Gastroesophageal sphincter (tissue), 4 donors: ENCODE data around the gene ZNF791. TPM values are rescaled to one million over a fixed set of nuclear protein-coding genes. Genes with fewer than 3 reads are reported as not detected.
"Not testable (repeated sequence)": the region's sequence is repeated elsewhere in the genome, so short reads cannot be mapped to it uniquely, and the experiment has no call there.

ENCODE experiments used
- ATAC-seq: fragments of 150-250 bp; one replicate; pipeline ENCODE4 v1.9.1; 2016; ENCODE audit warnings: mild to moderate bottlenecking, moderate library complexity
- H3K27ac ChIP-seq, 4 donors: fragments of 200-600 bp; sonication (generic) in 3 of 4; 1 replicate in 3 of 4; 2 replicates in 1 of 4; pipeline ENCODE4 v1.5.1; 2016 to 2019
- H3K27me3 ChIP-seq: fragments of 200-600 bp; sonication (generic); one replicate; pipeline ENCODE4 v1.5.1; 2019
- H3K36me3 ChIP-seq, 2 donors: fragments of 200-600 bp; sonication (generic); one replicate each; pipeline ENCODE4 v1.5.1; 2019; ENCODE audit warnings: control low read depth in 1 of 2
- H3K4me1 ChIP-seq, 3 donors: fragments of 200-600 bp; sonication (generic); 1 replicate in 2 of 3; 2 replicates in 1 of 3; pipeline ENCODE4 v1.5.1; 2016 to 2019; ENCODE audit warnings: control low read depth in 2 of 3
- H3K4me3 ChIP-seq, 2 donors: fragments of 200-600 bp; sonication (generic); one replicate each; pipeline ENCODE4 v1.5.1; 2019; ENCODE audit warnings: mild to moderate bottlenecking in 1 of 2, moderate library complexity in 1 of 2
- H3K9me3 ChIP-seq, 3 donors: fragments of 200-600 bp; sonication (generic); one replicate each; pipeline ENCODE4 v1.5.1; 2017 to 2019; ENCODE audit warnings: control low read depth in 2 of 3
- EP300 ChIP-seq: sonication (generic); formaldehyde crosslinking; IDR thresholded peaks from one replicate; pipeline ENCODE4 v1.6.1; 2017; ENCODE audit warnings: antibody characterized with exemption, mild to moderate bottlenecking
- POLR2A ChIP-seq, 2 donors: fragments of 450-650 bp; IDR thresholded peaks; one replicate each; pipeline ENCODE4 v1.6.1; 2017; ENCODE audit warnings: antibody characterized with exemption in 2 of 2, mild to moderate bottlenecking in 2 of 2, moderate library complexity in 1 of 2
- POLR2AphosphoS5 ChIP-seq: sonication (generic); formaldehyde crosslinking; IDR thresholded peaks from one replicate; pipeline ENCODE4 v1.6.1; 2017; ENCODE audit warnings: antibody characterized with exemption
- WGBS, 2 donors: methylation state at CpG; one replicate each; pipeline ENCODE4 v1.1.5; 2018; ENCODE audit warnings: low coverage in 1 of 2; 5-methylcytosine and 5-hydroxymethylcytosine counted together
- total RNA-seq, 4 donors: library from RNA; depleted of rRNA; stranded (reverse); fragments of >200 nt; gene quantifications; one replicate each; pipeline ENCODE4 v1.1.0, GENCODE V29; 2016
- TF ChIP-seq, protein P1 (sequence below), 4 experiments: fragments of 200-600 bp in 2 of 4; fragments of 450-650 bp in 2 of 4; sonication (generic) in 1 of 4; IDR thresholded peaks; one replicate each; pipeline ENCODE4 v1.5.1; 2017 to 2019; ENCODE audit warnings: antibody characterized with exemption in 4 of 4, mild to moderate bottlenecking in 2 of 4, moderate library complexity in 2 of 4

ZNF791 gene
- total RNA-seq, 4 donors from 2014 or later, result 16.7 to 29.7 (median 20.4) TPM

DNA sequence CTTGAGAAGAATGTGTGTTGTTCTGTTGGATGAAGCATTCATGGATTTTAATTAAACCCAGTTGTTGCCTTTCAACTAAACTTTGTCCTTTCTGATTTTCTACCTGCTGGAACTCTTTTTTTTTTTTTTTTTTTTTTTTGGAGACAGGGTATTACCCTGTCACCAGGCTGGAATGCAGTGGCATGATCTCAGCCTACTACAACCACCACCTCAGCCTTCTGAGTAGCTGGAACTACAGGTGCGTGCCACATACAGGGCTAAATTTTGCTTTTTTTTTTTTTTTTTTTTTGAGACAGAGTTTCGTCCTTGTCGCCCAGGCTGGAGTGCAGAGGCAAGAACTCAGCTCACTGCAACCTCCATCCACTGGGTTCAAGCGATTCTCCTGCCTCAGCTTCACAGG lies 6.9 kb downstream of the ZNF791 start:
- H3K4me1 ChIP-seq, result peaks cover 0 to 81% (median 5%) of the 10 kb centered on the region in 3 donors
- 80% methylated on average over 1 of the region's 4 CpGs; no CpG with 5 or more reads in 1 of the 2 donors for WGBS, 2 donors

DNA sequence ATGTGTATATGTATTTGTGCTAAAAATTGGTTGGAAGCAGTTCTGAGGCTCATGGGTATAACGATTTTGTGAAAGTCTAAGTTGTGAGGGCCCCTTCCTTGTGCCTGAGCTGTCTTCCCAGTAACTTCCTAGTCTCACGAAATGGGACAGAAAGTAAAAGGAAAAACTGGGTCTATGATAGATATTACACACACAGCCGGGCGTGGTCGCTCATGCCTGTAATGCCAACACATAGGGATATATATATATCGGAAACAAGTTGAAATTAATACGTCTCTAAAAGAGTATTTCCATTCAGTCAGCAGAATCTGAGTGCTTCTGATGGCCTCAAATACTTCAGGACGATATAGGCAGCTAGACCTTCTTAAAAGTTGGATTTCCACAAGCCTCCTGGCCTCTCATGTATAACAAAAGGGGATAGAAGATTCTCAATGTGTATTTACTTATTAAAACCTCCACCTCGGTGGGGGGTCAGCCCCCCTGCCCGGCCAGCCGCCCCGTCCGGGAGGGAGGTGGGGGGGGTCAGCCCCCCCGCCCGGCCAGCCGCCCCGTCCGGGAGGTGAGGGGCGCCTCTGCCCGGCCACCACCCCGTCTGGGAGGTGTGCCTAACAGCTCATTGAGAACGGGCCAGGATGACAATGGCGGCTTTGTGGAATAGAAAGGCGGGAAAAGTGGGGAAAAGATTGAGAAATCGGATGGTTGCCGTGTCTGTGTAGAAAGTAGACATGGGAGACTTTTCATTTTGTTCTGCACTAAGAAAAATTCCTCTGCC lies 10.7 kb downstream of the ZNF791 start:
- ATAC-seq, result not testable (repeated sequence)
- 83 to 87% methylated on average over 4 to 8 of the region's 26 CpGs for WGBS, 2 donors
- peak overlapping the region in 2 of 4 donors; percentile 15 to 57 for H3K27ac ChIP-seq

More for the DNA sequence above, 6.9 kb downstream of the ZNF791 start:
- H3K9me3 ChIP-seq, result no peaks in the 10 kb centered on the region
- no peak overlapping the region for H3K4me3 ChIP-seq
- no peak for ATAC-seq
- no peaks in the 10 kb centered on the region for H3K27me3 ChIP-seq
- no peak overlapping the region for H3K27ac ChIP-seq
- H3K36me3 ChIP-seq, result peaks cover 0 to 37% of the 10 kb centered on the region in 2 donors
- TF ChIP-seq, protein P1, sequence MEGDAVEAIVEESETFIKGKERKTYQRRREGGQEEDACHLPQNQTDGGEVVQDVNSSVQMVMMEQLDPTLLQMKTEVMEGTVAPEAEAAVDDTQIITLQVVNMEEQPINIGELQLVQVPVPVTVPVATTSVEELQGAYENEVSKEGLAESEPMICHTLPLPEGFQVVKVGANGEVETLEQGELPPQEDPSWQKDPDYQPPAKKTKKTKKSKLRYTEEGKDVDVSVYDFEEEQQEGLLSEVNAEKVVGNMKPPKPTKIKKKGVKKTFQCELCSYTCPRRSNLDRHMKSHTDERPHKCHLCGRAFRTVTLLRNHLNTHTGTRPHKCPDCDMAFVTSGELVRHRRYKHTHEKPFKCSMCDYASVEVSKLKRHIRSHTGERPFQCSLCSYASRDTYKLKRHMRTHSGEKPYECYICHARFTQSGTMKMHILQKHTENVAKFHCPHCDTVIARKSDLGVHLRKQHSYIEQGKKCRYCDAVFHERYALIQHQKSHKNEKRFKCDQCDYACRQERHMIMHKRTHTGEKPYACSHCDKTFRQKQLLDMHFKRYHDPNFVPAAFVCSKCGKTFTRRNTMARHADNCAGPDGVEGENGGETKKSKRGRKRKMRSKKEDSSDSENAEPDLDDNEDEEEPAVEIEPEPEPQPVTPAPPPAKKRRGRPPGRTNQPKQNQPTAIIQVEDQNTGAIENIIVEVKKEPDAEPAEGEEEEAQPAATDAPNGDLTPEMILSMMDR (IDR thresholded peaks at IDR 0.05), result no peak
- TF ChIP-seq EP300 (no peak), POLR2A (IDR thresholded peaks at IDR 0.05) (no peak), POLR2AphosphoS5 (no peak)

DNA sequence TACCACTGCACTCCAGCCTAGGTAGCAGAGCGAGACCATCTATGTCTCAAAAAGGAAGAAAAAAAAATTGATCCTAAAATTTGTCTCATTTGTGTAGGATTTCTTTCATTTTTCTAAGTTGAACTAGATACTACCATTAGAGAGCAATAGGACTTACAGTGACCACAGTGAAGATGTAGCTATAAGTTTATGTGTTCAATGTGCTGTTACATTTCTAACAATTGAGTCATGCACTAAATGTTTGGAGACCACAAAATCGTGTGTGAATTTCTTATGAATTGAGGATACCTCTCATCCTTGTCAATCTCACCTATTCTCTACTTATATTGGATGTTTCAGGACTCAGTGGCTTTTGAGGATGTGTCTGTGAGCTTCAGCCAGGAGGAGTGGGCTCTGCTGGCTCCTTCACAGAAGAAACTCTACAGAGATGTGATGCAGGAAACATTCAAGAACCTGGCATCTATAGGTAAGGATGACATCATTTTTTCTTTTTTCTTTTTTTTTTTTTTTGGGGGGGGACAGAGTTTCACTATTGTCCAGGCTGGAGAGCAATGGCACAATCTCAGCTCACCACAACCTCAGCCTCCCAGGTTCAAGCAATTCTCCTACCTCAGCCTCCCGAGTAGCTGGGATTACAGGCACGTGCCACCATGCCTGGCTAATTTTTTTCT lies 12.8 kb downstream of the ZNF791 start:
- TF ChIP-seq EP300, result no peak
- no peak for TF ChIP-seq POLR2AphosphoS5
- TF ChIP-seq, protein P1 (IDR thresholded peaks at IDR 0.05), result no peak
- TF ChIP-seq POLR2A (IDR thresholded peaks at IDR 0.05), result no peak
- H3K27ac ChIP-seq, result no peak overlapping the region
- WGBS, 2 donors, result 82% methylated on average over 3 to 4 of the region's 4 CpGs
- H3K36me3 ChIP-seq, result peaks cover 5 to 51% of the 10 kb centered on the region in 2 donors
- H3K4me1 ChIP-seq, result peaks cover 0 to 31% (median 0%) of the 10 kb centered on the region in 3 donors
- ATAC-seq, result no peak
- peaks cover 0 to 14% (median 0%) of the 10 kb centered on the region in 3 donors for H3K9me3 ChIP-seq
- H3K27me3 ChIP-seq, result no peaks in the 10 kb centered on the region
- no peak overlapping the region for H3K4me3 ChIP-seq

More for the DNA sequence above, 10.7 kb downstream of the ZNF791 start:
- peaks cover 5 to 39% of the 10 kb centered on the region in 2 donors for H3K36me3 ChIP-seq
- H3K27me3 ChIP-seq, H3K4me3 ChIP-seq, H3K9me3 ChIP-seq: not testable (repeated sequence)
- H3K4me1 ChIP-seq, result peaks cover 0 to 52% (median 0%) of the 10 kb centered on the region in 3 donors

DNA sequence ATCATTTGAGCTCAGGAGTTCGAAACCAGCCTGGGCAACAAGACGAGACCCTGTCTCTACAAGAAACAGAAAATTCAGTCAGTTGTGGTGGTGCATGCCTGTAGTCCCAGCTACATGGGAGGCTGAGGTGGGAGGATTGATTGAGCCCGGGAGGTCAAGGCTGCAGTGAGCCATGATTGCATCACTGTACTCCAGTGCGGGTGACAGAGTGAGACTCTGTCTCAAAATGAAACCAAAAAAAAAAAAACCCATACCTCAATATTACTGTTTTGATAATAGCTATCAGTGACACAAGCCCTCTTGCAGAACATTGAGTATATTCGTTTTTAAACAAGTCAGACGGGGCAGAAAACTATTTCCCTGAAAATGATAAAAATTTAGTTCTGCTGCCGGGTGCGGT lies 16.2 kb downstream of the ZNF791 start:
- no peak for TF ChIP-seq EP300
- no peak for TF ChIP-seq POLR2AphosphoS5
- no peak for TF ChIP-seq POLR2A (IDR thresholded peaks at IDR 0.05)
- TF ChIP-seq, protein P1 (IDR thresholded peaks at IDR 0.05), result no peak
- Histone ChIP-seq H3K4me3 (no peak overlapping the region), H3K27me3 (no peaks in the 10 kb centered on the region), H3K27ac (no peak overlapping the region), H3K36me3 (peaks cover 5 to 76% of the 10 kb centered on the region in 2 donors), H3K9me3 (peaks cover 0 to 15% (median 0%) of the 10 kb centered on the region in 3 donors), H3K4me1 (peaks cover 0 to 10% (median 0%) of the 10 kb centered on the region in 3 donors)
- WGBS, 2 donors, result 94 to 98% methylated on average over 6 to 7 of the region's 8 CpGs
- no peak for ATAC-seq
